ENCODE results near the gene PFDN1.

PFDN1 gene

DNA sequence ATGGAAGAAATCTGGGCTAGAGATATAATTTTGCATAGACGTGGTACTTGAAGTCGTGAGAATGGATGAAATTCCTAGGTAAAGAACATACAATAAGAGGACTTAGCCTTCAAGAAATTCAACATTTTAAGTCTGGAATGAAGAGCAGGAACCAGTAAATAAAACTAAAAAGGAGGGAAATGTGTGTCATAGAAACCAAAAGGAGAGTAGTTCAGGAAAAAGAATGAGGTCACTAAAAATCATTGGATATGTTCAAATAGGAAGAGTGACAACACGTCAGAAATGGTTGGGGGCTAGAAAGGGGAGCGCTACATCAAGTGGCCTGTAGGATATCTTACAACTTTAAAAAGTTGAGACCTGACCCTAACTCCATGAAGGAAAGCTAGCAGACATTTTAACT, 44.0 kb downstream of the PFDN1 start:
- DNase-seq (ENCODE audit: low read depth) = no peak

- no peak for DNase-seq (ENCODE audit: low read depth)
These were observed 44.9 kb downstream of the PFDN1 start for GRCh38 chr5:140258016-140258415.

- no peak for DNase-seq (ENCODE audit: low read depth)
These were observed 46.2 kb downstream of the PFDN1 start for GRCh38 chr5:140256726-140257125.

DNA sequence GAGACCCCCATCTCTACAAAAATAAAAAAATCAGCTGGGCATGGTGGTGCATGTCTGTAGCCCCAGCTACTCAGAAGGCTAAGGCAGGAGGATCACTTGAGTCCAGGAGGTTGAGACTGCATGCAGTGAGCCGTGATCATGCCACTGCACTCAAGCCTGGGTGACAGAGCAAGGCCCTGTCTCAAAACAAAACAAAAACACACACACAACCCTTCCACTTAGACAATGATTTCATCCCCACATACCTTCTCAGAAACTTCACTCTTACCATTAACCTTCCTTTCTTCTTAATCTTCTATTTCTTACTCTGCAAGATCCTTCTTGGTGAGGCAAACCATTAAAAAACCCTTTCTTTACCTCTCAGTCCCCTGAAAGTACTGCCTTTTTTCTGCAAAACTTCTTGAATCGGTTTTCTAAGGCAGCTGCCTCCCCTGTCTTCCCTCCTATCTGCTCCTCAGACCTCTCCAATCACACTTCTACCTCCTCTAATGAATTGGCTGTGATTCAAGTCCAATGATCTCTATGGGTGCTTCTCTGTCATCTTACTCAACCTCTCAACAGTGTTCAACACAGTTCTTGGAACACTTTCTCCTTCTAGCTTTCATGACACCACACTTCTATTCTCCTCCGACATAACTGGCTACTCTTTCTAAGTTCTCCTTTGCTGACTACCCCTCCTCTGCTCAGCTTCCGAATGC, 47.3 kb downstream of the PFDN1 start:
- DNase-seq (ENCODE audit: low read depth) = no peak

- no peak for DNase-seq (ENCODE audit: low read depth)
These were observed 48.9 kb downstream of the PFDN1 start for GRCh38 chr5:140253985-140254384.

DNA sequence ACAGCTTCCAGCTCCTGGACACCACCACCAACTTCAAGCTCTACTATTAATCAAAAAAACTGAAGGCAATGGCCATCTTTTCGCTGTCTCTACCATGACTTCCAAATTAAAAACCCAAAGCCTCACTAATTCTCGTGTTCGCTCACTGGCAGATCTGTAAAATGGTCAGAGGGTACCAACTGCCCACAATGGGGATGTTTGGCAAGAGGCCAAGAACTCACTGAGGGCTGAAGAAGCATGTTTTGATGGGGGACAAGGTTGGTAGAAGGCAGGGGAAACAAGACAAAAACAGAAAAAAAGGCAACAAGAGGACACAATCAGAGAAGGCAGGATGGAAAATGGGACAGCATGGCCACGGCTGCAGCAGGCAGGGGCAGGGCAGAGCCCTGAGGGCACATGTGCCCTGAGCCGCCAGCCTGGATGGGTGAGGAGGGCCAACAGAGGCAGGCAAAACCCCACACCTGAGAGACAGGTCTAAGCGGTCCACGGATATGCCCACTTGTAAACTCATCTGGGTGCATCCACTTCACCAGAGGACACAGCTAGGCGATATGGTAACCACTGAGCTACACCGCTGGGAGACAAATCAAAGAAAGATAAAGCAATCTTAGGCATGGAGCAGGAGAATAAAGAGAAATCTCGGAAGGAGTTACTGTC, 50.3 kb downstream of the PFDN1 start:
- no peak for DNase-seq (ENCODE audit: low read depth)

- no peak for DNase-seq (ENCODE audit: low read depth)
These were observed 51.4 kb downstream of the PFDN1 start for GRCh38 chr5:140251527-140251973.

GRCh38 chr5:140250386-140250785, 52.5 kb downstream of the PFDN1 start:
- DNase-seq (ENCODE audit: low read depth) = no peak

DNA sequence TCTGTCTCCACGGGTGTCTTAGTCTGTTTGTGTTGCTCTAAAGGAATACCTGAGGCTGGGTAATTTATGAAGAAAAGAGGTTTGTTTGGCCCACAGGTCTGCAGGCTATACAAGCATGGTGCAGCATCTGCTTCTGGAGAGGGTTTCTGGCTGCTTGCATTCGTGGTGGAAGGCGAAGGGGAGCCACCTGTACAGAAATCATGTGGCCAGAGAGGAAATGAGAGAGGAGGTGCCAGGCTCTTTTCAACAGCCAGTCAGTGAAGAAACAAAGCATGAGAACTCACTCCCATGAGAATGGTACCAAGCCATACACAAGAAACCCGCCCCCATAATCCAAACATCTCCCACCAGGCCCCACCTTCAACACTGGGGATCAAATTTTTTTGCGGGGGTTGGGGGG, 53.4 kb downstream of the PFDN1 start:
- DNase-seq (ENCODE audit: low read depth) = no peak

DNA sequence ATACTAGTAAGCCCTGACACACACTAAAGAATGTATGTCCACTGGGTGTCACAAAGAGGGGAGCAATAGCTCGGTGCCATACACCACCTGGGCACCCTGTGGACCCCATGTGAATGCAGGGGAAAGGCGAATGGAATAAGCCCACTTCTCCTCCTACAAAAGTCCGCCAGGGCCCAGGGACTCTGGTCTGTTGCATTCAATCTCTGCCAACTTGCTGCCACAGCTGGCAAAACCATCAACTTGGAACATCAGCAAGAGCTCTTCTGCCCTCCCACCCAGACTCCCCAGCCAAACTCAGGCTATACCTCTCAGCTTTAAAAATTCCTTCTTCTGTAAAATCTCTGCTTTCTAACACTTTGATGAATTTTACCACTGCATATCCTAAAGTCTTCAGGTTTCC, 54.5 kb downstream of the PFDN1 start:
- DNase-seq (ENCODE audit: low read depth) = no peak

DNA sequence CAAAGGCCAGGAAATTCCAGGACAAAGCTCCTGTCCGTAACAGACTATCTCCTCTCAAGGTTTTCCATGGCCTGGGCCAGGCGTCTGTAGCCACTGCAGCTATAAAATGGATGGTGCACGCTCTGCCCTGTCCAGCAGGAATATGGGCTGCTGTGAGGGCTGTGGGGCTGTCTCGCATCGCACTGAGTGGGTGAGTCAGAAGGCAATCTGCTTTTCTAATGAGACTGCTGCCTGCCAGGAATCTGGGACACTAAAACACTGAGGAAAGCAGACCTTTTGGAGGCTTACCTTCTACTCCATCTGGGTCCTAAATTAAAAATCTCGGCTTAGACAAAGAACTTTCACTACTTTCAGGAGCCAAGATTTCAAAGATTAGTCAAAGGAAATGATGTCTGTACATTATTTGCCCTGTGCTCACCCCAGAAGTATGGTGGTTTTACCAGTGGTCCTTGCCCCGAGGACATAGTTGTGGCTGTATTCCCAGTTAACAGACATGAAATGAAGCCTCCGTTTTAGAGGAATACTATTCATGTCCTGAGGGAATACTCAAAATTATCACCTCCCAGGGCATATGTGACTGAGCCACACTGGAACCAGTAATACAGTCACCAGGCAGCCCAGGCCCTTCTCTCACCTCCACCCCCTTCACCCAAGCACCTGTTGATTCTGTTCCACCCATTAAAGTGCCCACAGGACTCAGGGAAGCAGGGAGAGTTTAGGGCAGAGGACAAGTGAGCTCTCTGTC, 56.4 kb downstream of the PFDN1 start:
- DNase-seq (ENCODE audit: low read depth) = no peak

DNA sequence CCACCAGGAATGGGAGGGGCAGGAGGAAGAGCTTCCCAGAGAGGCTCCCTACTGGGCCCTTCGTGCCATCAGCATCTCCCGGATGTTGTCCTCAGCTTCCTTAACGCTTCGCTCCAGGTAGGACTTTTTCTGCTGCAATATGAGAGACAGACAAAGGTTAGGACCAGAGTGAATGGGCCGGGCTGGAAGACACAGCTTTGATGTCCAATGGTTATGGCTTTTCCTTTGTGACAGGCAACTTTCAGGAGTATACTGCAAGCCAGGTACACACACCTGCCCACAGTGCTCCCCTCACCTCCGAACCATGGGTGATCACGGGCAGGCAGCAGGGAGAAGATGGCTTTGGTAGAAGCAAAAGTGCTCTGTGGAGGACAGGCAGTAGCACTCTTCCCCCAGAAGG, 57.0 kb downstream of the PFDN1 start:
- no peak for DNase-seq (ENCODE audit: low read depth)

DNA sequence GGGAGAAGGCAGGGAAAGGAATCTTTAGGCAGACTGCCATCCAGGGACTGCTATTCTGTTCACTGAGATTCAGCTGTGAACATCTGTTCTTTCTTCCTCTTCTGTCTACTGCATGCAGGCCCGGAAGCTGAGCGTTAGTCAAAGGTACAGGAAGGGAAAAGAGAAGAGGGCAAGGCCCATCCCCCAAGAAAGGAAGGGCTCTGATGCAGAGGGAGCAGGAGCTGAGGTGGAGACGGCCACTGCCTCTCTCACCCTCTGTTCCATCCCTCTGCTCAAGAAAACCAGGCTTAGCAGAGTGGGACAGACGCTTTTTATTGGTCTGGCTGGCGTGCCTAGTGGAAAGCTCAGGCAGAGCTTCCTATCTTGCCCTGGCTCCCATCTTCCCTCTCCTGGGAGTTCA, 57.6 kb downstream of the PFDN1 start:
- DNase-seq (ENCODE audit: low read depth) = no peak

GRCh38 chr5:140244525-140245025, 58.3 kb downstream of the PFDN1 start:
- peak; percentile 85 for DNase-seq (ENCODE audit: low read depth)

GRCh38 chr5:140243706-140244250, 59.1 kb downstream of the PFDN1 start:
- no peak for DNase-seq (ENCODE audit: low read depth)

GRCh38 chr5:140242890-140243585, 59.9 kb downstream of the PFDN1 start:
- no peak for DNase-seq (ENCODE audit: low read depth)

DNA sequence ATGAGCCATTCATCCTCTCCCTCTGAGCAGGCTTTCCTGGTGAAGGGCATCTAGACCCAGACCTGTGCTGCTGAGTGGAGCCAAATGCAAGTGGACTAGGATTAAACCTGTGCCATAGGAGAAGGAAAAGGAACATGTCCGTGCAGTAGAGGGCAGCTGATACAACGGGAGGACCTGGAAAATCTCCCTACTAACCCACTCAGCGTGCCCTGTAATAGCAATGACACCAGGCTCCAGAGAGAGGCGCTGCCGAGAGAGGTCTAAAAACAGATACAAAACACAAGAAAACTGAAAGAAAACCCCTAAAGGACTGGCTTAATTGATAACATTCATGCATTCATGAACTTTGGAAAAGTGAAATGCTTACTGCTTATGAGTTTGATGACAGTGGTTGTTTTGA, 60.8 kb downstream of the PFDN1 start:
- DNase-seq (ENCODE audit: low read depth) = no peak

DNA sequence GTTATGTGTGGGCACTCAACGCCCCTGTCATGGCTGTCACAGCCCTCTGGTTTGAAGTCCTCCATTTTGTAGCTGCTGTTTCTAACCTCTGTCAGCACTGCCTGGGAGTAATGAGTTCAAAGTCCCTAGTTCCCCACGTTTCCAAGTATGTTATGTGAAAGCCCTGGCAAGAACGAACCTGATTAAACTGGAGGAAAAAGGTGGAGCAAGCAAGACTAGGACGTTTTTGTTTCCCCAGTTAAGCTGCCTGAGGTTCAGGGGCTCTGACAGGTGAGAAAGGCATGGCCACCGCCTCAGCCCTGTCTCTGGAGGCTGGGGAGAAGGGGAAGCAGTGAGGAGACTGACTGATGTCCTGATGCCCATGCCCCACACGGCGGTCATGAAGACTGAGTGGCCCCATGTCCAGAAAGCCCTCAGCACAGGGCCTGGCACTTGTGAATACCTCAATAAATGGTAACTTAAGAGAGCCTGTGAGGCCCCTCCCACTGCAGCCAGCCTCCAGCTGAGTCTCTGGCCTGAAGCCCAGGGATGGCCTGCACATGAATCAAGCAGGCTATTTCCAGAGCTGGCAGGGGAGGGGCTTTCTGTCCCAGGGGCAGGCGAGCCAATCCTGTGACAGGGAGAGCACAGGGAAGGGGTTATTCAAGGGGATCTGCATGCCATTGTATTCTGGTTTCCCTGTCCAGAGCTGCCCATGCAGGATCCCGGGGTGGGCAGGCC, 61.8 kb downstream of the PFDN1 start:
- DNase-seq (ENCODE audit: low read depth) = peak; percentile 84

- DNase-seq (ENCODE audit: low read depth) = peak; percentile 32
These were observed 62.8 kb downstream of the PFDN1 start for GRCh38 chr5:140239939-140240700.

DNA sequence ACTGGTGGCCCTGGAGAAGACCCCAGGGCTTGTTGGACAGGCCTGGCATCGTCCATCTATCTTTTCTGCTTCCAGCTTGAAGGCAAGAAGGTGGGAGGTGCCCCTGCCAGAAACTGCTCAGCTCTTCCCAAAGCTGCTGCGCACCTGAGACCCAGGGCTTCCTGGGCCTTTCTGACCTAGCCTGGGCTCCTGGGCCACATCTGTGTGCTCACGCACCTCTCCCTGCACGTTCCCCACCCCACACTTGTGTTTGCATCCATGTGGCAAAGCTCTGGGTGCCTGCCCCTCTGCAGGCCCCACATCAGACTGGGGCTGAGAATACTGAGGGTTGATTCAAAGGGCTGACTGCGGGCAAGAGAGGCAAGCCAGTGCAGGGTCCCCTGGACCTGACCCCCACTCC, 63.4 kb downstream of the PFDN1 start:
- DNase-seq (ENCODE audit: low read depth) = no peak

DNA sequence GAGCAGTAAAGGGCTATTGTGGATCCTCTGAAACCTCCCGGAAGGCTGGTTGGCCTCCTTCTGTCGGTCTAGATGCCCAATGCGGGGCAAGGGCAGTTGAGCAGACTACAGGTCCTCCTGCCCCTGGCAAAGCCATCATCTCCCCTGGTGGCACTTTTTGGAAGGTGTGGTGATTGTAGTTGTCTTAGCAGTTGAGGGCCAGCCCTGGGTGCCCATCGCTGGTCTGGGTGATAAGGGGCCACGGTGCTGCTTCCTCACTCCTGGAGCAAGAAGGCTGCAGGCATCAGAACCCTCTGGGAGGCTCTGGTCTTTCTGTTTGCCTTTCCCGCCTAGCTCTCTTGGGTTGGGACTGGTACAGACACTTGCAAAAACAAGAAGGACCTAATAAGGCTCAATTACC, 64.1 kb downstream of the PFDN1 start:
- no peak for DNase-seq (ENCODE audit: low read depth)
